NT2/D1 (cell line): ENCODE data around the gene MICOS13.

ENCODE experiments used
- DNase-seq: peaks from one replicate; pipeline ENCODE4 v3.0.0-alpha.2; 2011; ENCODE audit warnings: low read depth, low spot score
- H3K27me3 ChIP-seq: 2 replicates; pipeline ENCODE4 v1.6.0; 2011; ENCODE audit warnings: mild to moderate bottlenecking; ENCODE audit not compliant: insufficient read length, insufficient read depth
- H3K36me3 ChIP-seq: 2 replicates; pipeline ENCODE4 v1.6.1; 2011; ENCODE audit warnings: mild to moderate bottlenecking, low read length, mixed read lengths; ENCODE audit not compliant: insufficient read depth, insufficient read length
- H3K4me1 ChIP-seq: 2 replicates; pipeline ENCODE4 v1.5.1; 2011; ENCODE audit not compliant: insufficient read depth, insufficient read length
- H3K4me3 ChIP-seq: 2 replicates; pipeline ENCODE4 v1.5.1; 2011; ENCODE audit warnings: low read depth; ENCODE audit not compliant: insufficient read length
- H3K9ac ChIP-seq: 2 replicates; pipeline ENCODE4 v1.6.0; 2011; ENCODE audit warnings: low read depth; ENCODE audit not compliant: insufficient read length
- H3K9me3 ChIP-seq: 2 replicates; pipeline ENCODE4 v1.5.1; 2011; ENCODE audit warnings: mild to moderate bottlenecking, low read length; ENCODE audit not compliant: insufficient read depth
- SUZ12 ChIP-seq: IDR thresholded peaks from 2 replicates; pipeline ENCODE4 v1.6.1; 2011; ENCODE audit not compliant: insufficient read length, insufficient read depth; ENCODE audit errors: extremely low read depth
- YY1 ChIP-seq: IDR thresholded peaks from 2 replicates; pipeline ENCODE4 v1.6.1; 2011; ENCODE audit not compliant: insufficient read length, insufficient read depth
- ZNF274 ChIP-seq: IDR thresholded peaks from 2 replicates; pipeline ENCODE4 v1.6.1; 2011; ENCODE audit warnings: mild to moderate bottlenecking, low read depth, low read length

Gene MICOS13

DNA sequence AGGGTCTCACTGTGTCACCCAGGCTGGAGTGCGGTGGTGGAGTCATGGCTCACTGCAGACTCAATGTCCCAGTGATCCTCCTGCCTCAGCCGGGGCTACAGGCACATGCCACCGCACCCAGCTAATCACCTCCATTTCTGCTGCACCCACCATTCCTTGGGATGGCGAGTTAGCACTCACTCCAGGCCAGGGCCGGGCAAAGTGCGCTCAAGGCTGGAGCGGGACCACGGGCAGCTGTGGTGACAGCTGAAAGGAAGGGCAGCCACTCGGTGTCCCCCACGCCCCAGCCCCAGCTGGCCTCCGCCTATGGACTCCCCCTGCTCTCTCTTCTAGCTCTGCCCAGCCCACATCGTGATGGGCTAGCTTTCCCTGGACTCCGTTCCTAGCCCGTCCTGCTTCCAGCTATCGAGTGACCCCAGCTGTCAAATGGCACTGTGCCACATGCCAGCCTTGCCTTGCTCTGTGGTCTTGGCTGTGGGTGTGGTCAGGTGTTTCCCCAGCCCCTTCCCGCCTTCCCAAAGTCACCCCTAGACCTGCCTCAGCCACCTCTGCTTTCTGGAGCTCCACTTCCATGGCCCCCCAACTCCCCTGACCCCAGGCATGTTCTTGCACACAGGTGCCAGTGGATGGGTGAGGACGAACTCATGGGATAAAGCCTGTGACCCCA lies 4.1 kb downstream of the MICOS13 start:
- peaks cover 59% of the 10 kb centered on the region for H3K36me3 ChIP-seq
- TF ChIP-seq ZNF274 (no peak), SUZ12 (no peak), YY1 (no peak)
- peaks cover 7% of the 10 kb centered on the region for H3K4me1 ChIP-seq

DNA sequence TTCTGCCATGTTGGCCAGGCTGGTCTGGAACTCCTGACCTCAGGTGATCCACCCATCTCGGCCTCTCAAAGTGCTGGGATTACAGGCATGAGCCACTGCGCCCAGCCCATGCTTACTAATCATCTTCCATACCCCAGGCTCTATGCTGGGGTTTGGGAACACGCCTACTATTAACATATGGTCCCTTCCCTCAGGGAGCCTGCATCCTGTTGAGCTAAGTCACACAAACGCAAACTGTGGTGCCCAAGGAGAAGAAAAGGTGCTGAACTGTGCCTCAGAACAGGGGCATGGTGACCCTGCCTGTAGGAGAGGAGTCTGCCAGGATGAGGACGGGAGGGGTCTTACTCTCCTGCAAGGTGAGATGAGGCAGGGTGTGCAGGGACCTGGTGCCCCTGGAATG lies 5.6 kb downstream of the MICOS13 start:
- Histone ChIP-seq H3K36me3 (peaks cover 68% of the 10 kb centered on the region), H3K9ac (no peak overlapping the region), H3K4me1 (peaks cover 4% of the 10 kb centered on the region), H3K9me3 (no peaks in the 10 kb centered on the region), H3K27me3 (no peaks in the 10 kb centered on the region), H3K4me3 (no peak overlapping the region)
- TF ChIP-seq ZNF274 (no peak), YY1 (no peak), SUZ12 (no peak)
- DNase-seq: no peak

More for the DNA sequence above, 4.1 kb downstream of the MICOS13 start:
- no peak for DNase-seq
- H3K27me3 ChIP-seq: no peaks in the 10 kb centered on the region
- no peaks in the 10 kb centered on the region for H3K9me3 ChIP-seq
- no peak overlapping the region for H3K9ac ChIP-seq
- H3K4me3 ChIP-seq: no peak overlapping the region

DNA sequence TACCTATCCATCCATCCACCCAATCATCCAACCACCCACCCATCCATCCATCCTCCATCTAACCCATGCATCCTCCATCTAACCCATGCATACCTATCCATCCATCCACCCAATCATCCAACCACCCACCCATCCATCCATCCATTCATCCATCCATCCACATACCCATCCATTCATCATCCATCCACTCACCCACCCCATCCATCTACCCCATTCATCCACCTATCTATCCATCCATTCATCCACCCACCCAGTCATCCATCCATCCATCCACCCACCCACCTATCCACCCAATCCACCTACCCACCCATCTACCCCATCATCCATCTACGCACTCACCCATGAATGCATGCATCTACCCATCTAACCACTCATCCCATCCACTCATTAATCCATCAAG lies 6.6 kb downstream of the MICOS13 start:
- peaks cover 10% of the 10 kb centered on the region for H3K4me1 ChIP-seq
- H3K27me3 ChIP-seq: no peaks in the 10 kb centered on the region
- H3K36me3 ChIP-seq: peaks cover 78% of the 10 kb centered on the region
- TF ChIP-seq ZNF274 (no peak), YY1 (no peak), SUZ12 (no peak)
- H3K9ac ChIP-seq: no peak overlapping the region
- H3K4me3 ChIP-seq: no peak overlapping the region
- no peaks in the 10 kb centered on the region for H3K9me3 ChIP-seq
- DNase-seq: no peak

DNA sequence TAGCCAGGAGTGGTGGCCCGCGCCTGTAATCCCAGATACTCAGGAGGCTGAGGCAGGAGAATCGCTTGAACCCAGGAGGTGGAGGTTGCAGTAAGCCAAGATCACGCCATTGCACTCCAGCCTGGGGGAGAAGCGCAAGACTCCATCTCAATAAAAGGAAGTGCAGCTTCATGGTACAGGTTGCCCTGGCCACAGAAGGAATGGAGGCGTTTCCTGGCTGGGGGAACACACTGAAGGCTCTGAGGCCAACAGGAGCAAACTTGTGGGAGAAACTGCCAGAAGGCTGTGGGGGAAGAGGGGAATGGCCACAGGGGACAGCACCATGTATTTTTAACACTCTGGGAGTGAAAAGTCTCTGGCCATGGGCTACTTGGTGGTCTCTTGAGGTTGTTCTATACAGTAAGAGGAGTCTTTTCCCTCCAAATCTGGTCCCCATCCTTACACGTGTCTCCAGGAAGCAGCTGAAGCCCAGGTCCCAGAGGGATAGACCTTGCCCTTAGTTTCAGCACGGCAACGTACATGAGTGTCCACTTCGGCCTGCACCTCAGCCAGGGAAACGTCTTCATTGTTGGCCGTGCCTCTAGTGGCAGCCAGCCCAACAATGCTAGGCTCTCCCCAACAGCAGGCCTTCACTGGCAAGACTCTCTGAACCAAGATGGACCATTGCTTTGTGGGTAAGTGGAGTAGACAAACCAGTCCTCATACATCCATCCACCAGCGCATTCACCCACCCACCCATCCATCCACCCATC lies 7.4 kb downstream of the MICOS13 start:
- no peaks in the 10 kb centered on the region for H3K9me3 ChIP-seq

DNA sequence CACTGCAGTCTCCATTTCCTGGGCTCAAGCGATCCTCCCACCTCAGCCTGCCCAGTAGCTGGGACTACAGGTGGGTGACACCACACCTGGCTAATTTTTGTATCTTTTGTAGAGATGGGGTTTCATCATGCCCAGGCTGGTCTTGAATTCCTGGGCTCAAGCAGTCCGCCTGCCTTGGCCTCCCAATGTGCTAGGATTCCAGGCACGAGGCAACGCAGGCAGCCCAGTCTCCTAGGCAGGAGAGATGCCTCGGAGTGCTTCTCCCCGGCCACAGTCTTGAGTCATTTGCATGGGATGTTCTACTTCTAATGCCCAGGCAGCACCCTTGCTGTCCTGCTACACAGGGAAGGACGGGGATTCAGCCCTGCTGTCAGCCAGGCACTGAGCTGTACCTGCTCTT lies 8.7 kb downstream of the MICOS13 start:
- H3K27me3 ChIP-seq: no peaks in the 10 kb centered on the region
- H3K36me3 ChIP-seq: peaks cover 80% of the 10 kb centered on the region
- H3K4me3 ChIP-seq: no peak overlapping the region
- DNase-seq: no peak
- H3K9me3 ChIP-seq: no peaks in the 10 kb centered on the region
- peaks cover 19% of the 10 kb centered on the region for H3K4me1 ChIP-seq
- no peak overlapping the region for H3K9ac ChIP-seq
- no peak for TF ChIP-seq YY1
- no peak for TF ChIP-seq SUZ12
- TF ChIP-seq ZNF274: no peak

More for the DNA sequence above, 7.4 kb downstream of the MICOS13 start:
- Histone ChIP-seq H3K27me3 (no peaks in the 10 kb centered on the region), H3K9ac (no peak overlapping the region), H3K4me3 (no peak overlapping the region), H3K4me1 (peaks cover 13% of the 10 kb centered on the region), H3K36me3 (peaks cover 80% of the 10 kb centered on the region)
- no peak for DNase-seq
- no peak for TF ChIP-seq ZNF274
- TF ChIP-seq YY1: no peak
- no peak for TF ChIP-seq SUZ12

DNA sequence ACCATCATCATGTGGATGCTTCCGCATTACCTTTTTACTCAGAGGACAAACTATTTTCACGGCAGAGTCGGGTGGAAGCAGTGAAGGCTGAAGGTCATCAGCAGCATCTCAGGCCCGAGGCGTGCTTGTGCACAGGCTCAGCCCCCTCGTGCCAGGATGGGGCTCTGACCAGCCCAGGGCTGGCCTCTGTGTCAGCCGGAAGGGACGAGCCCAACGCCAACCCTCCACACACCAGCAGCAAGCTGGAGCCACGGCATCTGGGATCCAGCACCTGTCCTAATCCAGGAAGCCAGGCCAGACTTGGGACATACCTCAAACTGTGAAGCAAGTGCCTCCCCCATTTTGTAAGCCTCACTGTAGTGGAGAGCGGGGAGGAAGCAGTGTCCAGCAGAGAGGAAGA lies 11.1 kb downstream of the MICOS13 start:
- Histone ChIP-seq H3K9ac (peak overlapping the region; percentile 36), H3K36me3 (peaks cover 89% of the 10 kb centered on the region), H3K4me3 (no peak overlapping the region), H3K27me3 (no peaks in the 10 kb centered on the region), H3K4me1 (peaks cover 15% of the 10 kb centered on the region), H3K9me3 (no peaks in the 10 kb centered on the region)
- no peak for DNase-seq
- TF ChIP-seq YY1 (no peak), SUZ12 (no peak), ZNF274 (no peak)

DNA sequence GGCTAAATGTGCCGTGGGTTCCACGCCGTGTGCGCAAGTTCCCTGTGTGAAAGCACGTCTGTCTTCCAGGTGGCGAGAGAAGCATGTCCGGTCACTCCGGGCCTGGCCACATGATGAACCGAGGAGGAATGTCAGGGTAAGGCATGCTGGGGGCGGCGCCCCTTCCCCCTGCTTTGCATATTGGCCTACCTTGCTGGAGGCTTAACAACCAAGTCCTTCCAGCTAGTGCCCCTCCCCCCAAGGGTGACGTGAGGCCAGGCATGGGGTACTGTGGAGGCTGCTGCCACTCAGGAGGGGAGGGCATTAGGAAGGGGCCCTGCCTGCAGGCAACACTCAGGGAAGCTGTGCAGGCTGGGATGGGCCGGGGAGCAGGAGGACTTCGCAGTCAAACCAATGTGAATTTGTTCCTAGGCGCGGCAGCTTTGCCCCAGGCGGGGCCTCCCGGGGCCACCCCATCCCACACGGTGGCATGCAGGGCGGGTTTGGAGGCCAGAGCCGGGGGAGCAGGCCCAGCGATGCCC lies 12.5 kb downstream of the MICOS13 start:
- peak; percentile 93 for DNase-seq
- peaks cover 15% of the 10 kb centered on the region for H3K4me1 ChIP-seq
- H3K27me3 ChIP-seq: no peaks in the 10 kb centered on the region
- TF ChIP-seq YY1 (no peak), ZNF274 (no peak), SUZ12 (no peak)
- peak overlapping the region; percentile 42 for H3K9ac ChIP-seq
- no peaks in the 10 kb centered on the region for H3K9me3 ChIP-seq
- H3K4me3 ChIP-seq: no peak overlapping the region
- H3K36me3 ChIP-seq: peaks cover 92% of the 10 kb centered on the region
